Omental fat pad (tissue), 4 donors: ENCODE results near the gene RBM3. TPM values are rescaled to one million over a fixed set of nuclear protein-coding genes. Genes with fewer than 3 reads are reported as not detected.
"Not testable (repeated sequence)": the region's sequence is repeated elsewhere in the genome, so short reads cannot be mapped to it uniquely, and the experiment has no call there.

ENCODE experiments used
- ATAC-seq: fragments of 150-250 bp; one replicate; pipeline ENCODE4 v1.9.1; 2016; ENCODE audit warnings: mild to moderate bottlenecking, moderate library complexity; ENCODE audit not compliant: low FRiP score
- DNase-seq: peaks from one replicate; pipeline ENCODE4 v3.0.0-alpha.2; 2019; ENCODE audit warnings: low spot score
- CTCF ChIP-seq, 3 donors: fragments of 450-650 bp; IDR thresholded peaks; one replicate each; pipeline ENCODE4 v1.5.1; 2016 to 2017; ENCODE audit warnings: antibody characterized with exemption in 3 of 3, mild to moderate bottlenecking in 3 of 3, moderate library complexity in 2 of 3
- total RNA-seq, 4 donors: library from RNA; depleted of rRNA; stranded (reverse); fragments of >200 nt; gene quantifications; one replicate each; pipeline ENCODE4 v1.1.0, GENCODE V29; 2016

RBM3 gene
- total RNA-seq, 4 donors from 2014 or later, result 151 to 280 (median 263) TPM

GRCh38 chrX:48539345-48540027 is 34.8 kb upstream of the RBM3 start, which contains the start of gene TBC1D25:
Gene TBC1D25 (plus strand): TSS chrX:48539714. CDS start chrX:48539798, 84 bp downstream.
- ATAC-seq (peak; percentile 96), DNase-seq (peak; percentile 77)
- TF ChIP-seq CTCF (IDR thresholded peaks at IDR 0.05), result no peak

- DNase-seq (no peak), ATAC-seq (peak; percentile 85)
- TF ChIP-seq CTCF (IDR thresholded peaks at IDR 0.05), result no peak
These were observed 34.3 kb upstream of the RBM3 start for GRCh38 chrX:48540028-48540375.

GRCh38 chrX:48540480-48540879 is 33.8 kb upstream of the RBM3 start:
- DNase-seq (no peak), ATAC-seq (no peak)

GRCh38 chrX:48541140-48541814 is 33.0 kb upstream of the RBM3 start:
- DNase-seq (no peak), ATAC-seq (no peak)
- no peak for TF ChIP-seq CTCF (IDR thresholded peaks at IDR 0.05)

More at GRCh38 chrX:48540480-48540879, 33.8 kb upstream of the RBM3 start:
- TF ChIP-seq CTCF (IDR thresholded peaks at IDR 0.05), result no peak

- TF ChIP-seq CTCF (IDR thresholded peaks at IDR 0.05), result no peak
- DNase-seq (no peak), ATAC-seq (no peak)
These were observed 25.4 kb upstream of the RBM3 start for GRCh38 chrX:48548871-48549270.

GRCh38 chrX:48555731-48556325 is 18.5 kb upstream of the RBM3 start:
- not testable (repeated sequence) for DNase-seq, ATAC-seq

- ATAC-seq (peak; percentile 81), DNase-seq (no peak)
- no peak for TF ChIP-seq CTCF (IDR thresholded peaks at IDR 0.05)
These were observed 16.0 kb upstream of the RBM3 start for GRCh38 chrX:48558271-48558670.
